Measurements from ENCODE around the gene RNF227. TPM values are rescaled to one million over a fixed set of nuclear protein-coding genes. Genes with fewer than 3 reads are reported as not detected.

RNF227 gene
- total and polyA plus RNA-seq, 10 of the 15 experiments (the other 5 are each of a cell fraction or from before 2014, with no cell fraction given): 0.49 to 5.0 (median 1.3) TPM

DNA sequence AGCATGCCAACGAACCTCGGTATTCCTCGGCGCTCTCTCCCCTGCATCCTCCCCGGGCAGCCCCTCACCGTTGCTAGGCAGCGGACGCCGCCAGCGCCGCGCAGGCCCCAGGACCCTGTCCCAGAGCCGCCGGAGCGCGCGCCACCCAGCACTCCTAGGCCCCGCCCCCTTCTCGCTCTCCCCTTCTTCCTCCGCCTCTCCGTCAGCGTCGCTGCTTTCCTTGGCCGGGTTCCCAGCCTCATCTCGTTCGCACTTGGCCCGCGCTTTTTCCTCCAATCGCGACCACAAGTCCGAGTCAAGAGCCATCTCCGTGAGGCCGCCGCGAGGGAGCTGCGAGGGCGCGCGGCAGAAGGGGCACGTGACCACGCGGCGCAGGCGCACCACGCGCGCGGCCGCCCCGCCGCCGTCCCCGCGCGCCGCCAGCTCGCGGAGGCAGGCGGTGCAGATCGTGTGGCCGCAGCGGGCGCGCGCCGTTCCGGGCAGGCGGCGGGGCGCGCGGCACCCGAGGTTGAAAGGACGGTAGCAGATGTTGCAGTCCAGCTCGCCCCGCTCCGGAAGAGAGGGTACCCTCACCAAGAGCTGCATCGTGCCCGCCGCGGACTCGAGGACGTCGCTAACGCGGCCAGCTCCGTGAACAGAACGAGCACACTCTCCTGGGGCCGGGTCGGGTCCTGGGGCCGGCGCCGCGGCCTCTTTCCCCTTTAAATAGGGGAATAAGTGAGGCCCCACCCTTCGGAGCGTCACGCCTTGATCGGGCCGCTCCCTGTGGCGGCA, at the start of gene RNF227 (continued):
- TF ChIP-seq RFX5 (IDR thresholded peaks at IDR 0.05; ENCODE audit: low read depth, low read length): no peak
- TF ChIP-seq, protein P1, sequence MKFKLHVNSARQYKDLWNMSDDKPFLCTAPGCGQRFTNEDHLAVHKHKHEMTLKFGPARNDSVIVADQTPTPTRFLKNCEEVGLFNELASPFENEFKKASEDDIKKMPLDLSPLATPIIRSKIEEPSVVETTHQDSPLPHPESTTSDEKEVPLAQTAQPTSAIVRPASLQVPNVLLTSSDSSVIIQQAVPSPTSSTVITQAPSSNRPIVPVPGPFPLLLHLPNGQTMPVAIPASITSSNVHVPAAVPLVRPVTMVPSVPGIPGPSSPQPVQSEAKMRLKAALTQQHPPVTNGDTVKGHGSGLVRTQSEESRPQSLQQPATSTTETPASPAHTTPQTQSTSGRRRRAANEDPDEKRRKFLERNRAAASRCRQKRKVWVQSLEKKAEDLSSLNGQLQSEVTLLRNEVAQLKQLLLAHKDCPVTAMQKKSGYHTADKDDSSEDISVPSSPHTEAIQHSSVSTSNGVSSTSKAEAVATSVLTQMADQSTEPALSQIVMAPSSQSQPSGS (IDR thresholded peaks at IDR 0.05; ENCODE audit: low read length): no peak
- TF ChIP-seq NRF1 (conservative IDR thresholded peaks at IDR 0.05; ENCODE audit: low read depth, low read length): peak; percentile 71
- TF ChIP-seq, protein P2, sequence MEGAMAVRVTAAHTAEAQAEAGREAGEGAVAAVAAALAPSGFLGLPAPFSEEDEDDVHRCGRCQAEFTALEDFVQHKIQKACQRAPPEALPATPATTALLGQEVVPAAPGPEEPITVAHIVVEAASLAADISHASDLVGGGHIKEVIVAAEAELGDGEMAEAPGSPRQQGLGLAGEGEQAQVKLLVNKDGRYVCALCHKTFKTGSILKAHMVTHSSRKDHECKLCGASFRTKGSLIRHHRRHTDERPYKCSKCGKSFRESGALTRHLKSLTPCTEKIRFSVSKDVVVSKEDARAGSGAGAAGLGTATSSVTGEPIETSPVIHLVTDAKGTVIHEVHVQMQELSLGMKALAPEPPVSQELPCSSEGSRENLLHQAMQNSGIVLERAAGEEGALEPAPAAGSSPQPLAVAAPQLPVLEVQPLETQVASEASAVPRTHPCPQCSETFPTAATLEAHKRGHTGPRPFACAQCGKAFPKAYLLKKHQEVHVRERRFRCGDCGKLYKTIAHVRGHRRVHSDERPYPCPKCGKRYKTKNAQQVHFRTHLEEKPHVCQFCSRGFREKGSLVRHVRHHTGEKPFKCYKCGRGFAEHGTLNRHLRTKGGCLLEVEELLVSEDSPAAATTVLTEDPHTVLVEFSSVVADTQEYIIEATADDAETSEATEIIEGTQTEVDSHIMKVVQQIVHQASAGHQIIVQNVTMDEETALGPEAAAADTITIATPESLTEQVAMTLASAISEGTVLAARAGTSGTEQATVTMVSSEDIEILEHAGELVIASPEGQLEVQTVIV (IDR thresholded peaks at IDR 0.05; ENCODE audit: borderline replicate concordance, partially characterized antibody): no peak
- 0 out of 2 replicates have a peak, but pooled peaks have one; percentile 43 for TF ChIP-seq NR2F1 (conservative IDR thresholded peaks at IDR 0.05)
- no peak for TF ChIP-seq GABPA (IDR thresholded peaks at IDR 0.05; ENCODE audit: low read depth)
- TF ChIP-seq HCFC1 (IDR thresholded peaks at IDR 0.05; ENCODE audit: low read length): no peak
- TF ChIP-seq, protein P3, sequence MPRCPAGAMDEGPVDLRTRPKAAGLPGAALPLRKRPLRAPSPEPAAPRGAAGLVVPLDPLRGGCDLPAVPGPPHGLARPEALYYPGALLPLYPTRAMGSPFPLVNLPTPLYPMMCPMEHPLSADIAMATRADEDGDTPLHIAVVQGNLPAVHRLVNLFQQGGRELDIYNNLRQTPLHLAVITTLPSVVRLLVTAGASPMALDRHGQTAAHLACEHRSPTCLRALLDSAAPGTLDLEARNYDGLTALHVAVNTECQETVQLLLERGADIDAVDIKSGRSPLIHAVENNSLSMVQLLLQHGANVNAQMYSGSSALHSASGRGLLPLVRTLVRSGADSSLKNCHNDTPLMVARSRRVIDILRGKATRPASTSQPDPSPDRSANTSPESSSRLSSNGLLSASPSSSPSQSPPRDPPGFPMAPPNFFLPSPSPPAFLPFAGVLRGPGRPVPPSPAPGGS (IDR thresholded peaks at IDR 0.05; ENCODE audit: borderline replicate concordance, insufficient read depth, low read depth, low read length, poor library complexity, severe bottlenecking): no peak
- no peak for TF ChIP-seq NFIC (IDR thresholded peaks at IDR 0.05; ENCODE audit: low read depth, low read length)
- TF ChIP-seq, protein P4, sequence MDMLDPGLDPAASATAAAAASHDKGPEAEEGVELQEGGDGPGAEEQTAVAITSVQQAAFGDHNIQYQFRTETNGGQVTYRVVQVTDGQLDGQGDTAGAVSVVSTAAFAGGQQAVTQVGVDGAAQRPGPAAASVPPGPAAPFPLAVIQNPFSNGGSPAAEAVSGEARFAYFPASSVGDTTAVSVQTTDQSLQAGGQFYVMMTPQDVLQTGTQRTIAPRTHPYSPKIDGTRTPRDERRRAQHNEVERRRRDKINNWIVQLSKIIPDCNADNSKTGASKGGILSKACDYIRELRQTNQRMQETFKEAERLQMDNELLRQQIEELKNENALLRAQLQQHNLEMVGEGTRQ (IDR thresholded peaks at IDR 0.05; ENCODE audit: borderline replicate concordance, low read depth, low read length): peak; percentile 87
- TF ChIP-seq, protein P5, sequence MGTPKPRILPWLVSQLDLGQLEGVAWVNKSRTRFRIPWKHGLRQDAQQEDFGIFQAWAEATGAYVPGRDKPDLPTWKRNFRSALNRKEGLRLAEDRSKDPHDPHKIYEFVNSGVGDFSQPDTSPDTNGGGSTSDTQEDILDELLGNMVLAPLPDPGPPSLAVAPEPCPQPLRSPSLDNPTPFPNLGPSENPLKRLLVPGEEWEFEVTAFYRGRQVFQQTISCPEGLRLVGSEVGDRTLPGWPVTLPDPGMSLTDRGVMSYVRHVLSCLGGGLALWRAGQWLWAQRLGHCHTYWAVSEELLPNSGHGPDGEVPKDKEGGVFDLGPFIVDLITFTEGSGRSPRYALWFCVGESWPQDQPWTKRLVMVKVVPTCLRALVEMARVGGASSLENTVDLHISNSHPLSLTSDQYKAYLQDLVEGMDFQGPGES (IDR thresholded peaks at IDR 0.05): no peak
- no peak for TF ChIP-seq CBX5 (IDR thresholded peaks at IDR 0.05; ENCODE audit: low read depth)
- TF ChIP-seq EZH2 (IDR thresholded peaks at IDR 0.05; ENCODE audit: borderline replicate concordance, control insufficient read depth, low read depth, low read length): no peak
- peak; percentile 85 for TF ChIP-seq BMI1 (IDR thresholded peaks at IDR 0.05; ENCODE audit: borderline replicate concordance)
- TF ChIP-seq, protein P6, sequence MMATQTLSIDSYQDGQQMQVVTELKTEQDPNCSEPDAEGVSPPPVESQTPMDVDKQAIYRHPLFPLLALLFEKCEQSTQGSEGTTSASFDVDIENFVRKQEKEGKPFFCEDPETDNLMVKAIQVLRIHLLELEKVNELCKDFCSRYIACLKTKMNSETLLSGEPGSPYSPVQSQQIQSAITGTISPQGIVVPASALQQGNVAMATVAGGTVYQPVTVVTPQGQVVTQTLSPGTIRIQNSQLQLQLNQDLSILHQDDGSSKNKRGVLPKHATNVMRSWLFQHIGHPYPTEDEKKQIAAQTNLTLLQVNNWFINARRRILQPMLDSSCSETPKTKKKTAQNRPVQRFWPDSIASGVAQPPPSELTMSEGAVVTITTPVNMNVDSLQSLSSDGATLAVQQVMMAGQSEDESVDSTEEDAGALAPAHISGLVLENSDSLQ (IDR thresholded peaks at IDR 0.05): no peak
- TF ChIP-seq TCF3 (IDR thresholded peaks at IDR 0.05; ENCODE audit: borderline replicate concordance, insufficient read depth, low read depth, low read length): peak; percentile 61; the same call in 1 of the 2 replicates
- TF ChIP-seq, protein P7, sequence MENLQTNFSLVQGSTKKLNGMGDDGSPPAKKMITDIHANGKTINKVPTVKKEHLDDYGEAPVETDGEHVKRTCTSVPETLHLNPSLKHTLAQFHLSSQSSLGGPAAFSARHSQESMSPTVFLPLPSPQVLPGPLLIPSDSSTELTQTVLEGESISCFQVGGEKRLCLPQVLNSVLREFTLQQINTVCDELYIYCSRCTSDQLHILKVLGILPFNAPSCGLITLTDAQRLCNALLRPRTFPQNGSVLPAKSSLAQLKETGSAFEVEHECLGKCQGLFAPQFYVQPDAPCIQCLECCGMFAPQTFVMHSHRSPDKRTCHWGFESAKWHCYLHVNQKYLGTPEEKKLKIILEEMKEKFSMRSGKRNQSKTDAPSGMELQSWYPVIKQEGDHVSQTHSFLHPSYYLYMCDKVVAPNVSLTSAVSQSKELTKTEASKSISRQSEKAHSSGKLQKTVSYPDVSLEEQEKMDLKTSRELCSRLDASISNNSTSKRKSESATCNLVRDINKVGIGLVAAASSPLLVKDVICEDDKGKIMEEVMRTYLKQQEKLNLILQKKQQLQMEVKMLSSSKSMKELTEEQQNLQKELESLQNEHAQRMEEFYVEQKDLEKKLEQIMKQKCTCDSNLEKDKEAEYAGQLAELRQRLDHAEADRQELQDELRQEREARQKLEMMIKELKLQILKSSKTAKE (IDR thresholded peaks at IDR 0.05; ENCODE audit: low read depth, poor library complexity, severe bottlenecking): no peak

Data from GM12878 (cell line).